GM23338 (cell line): ENCODE results near the gene SART1. TPM values are rescaled to one million over a fixed set of nuclear protein-coding genes. Genes with fewer than 3 reads are reported as not detected.

Experiments
- ATAC-seq: fragments of 200-7000 bp; cut with Tn5 transposase; 3 replicates; pipeline ENCODE4 v1.9.1; 2020
- DNase-seq: peaks from one replicate; pipeline ENCODE4 v3.0.0-alpha.2; 2015; ENCODE audit warnings: low spot score
- H2AFZ ChIP-seq: fragments of 200-600 bp; sonication (generic); 2 replicates; pipeline ENCODE4 v1.8.0; 2016; ENCODE audit warnings: antibody characterized with exemption, mild to moderate bottlenecking, moderate library complexity
- H3F3A ChIP-seq: fragments of 200-600 bp; sonication (generic); replicated peaks from 2 replicates; pipeline ENCODE4 v1.8.0; 2017; ENCODE audit warnings: antibody characterized with exemption, mixed run types, low read depth
- H3K27ac ChIP-seq: fragments of 200-600 bp; sonication (generic); 2 replicates; pipeline ENCODE4 v1.6.1; 2016; ENCODE audit warnings: low read depth
- H3K27me3 ChIP-seq: fragments of 200-600 bp; sonication (generic); 2 replicates; pipeline ENCODE4 v1.8.0; 2016; ENCODE audit warnings: mild to moderate bottlenecking, mixed run types, moderate library complexity; ENCODE audit not compliant: insufficient read depth
- H3K36me3 ChIP-seq: fragments of 200-600 bp; sonication (generic); 2 replicates; pipeline ENCODE4 v1.8.0; 2016; ENCODE audit warnings: mild to moderate bottlenecking; ENCODE audit not compliant: insufficient read depth
- H3K4me1 ChIP-seq: fragments of 200-600 bp; sonication (generic); 2 replicates; pipeline ENCODE4 v1.8.0; 2016; ENCODE audit warnings: mild to moderate bottlenecking, moderate library complexity; ENCODE audit not compliant: insufficient read depth
- H3K4me2 ChIP-seq: fragments of 200-600 bp; sonication (generic); 2 replicates; pipeline ENCODE4 v1.7.1; 2017; ENCODE audit warnings: mixed run types
- H3K4me3 ChIP-seq: fragments of 200-600 bp; sonication (generic); 2 replicates; pipeline ENCODE4 v1.6.1; 2016; ENCODE audit warnings: mixed run types
- H3K79me2 ChIP-seq: fragments of 200-600 bp; sonication (generic); replicated peaks from 2 replicates; pipeline ENCODE4 v1.8.0; 2017; ENCODE audit warnings: mild to moderate bottlenecking; ENCODE audit not compliant: insufficient read depth
- H3K9me2 ChIP-seq: fragments of 200-600 bp; sonication (generic); 2 replicates; pipeline ENCODE4 v1.8.0; 2017; ENCODE audit not compliant: insufficient read depth
- H4K20me1 ChIP-seq: fragments of 200-600 bp; sonication (generic); replicated peaks from 2 replicates; pipeline ENCODE4 v1.8.0; 2017; ENCODE audit warnings: mild to moderate bottlenecking; ENCODE audit not compliant: insufficient read depth
- H3K27ac Mint-ChIP-seq: 2 replicates; pipeline ENCODE4 v1.8.0; 2020; ENCODE audit warnings: inconsistent platforms, mild to moderate bottlenecking, moderate library complexity, mixed read lengths
- H3K27me3 Mint-ChIP-seq: 3 replicates; pipeline ENCODE4 v1.8.0; 2022; ENCODE audit warnings: low read depth, mild to moderate bottlenecking, moderate library complexity, mixed read lengths, inconsistent platforms; ENCODE audit not compliant: insufficient read depth, poor library complexity
- H3K36me3 Mint-ChIP-seq: 3 replicates; pipeline ENCODE4 v1.8.0; 2021; ENCODE audit warnings: low read depth, mild to moderate bottlenecking, inconsistent platforms, moderate library complexity, mixed read lengths
- H3K4me1 Mint-ChIP-seq: 3 replicates; pipeline ENCODE4 v1.8.0; 2020; ENCODE audit warnings: mild to moderate bottlenecking, inconsistent platforms, mixed read lengths
- H3K4me3 Mint-ChIP-seq: 3 replicates; pipeline ENCODE4 v1.8.0; 2021; ENCODE audit warnings: moderate library complexity, mild to moderate bottlenecking, inconsistent platforms, mixed read lengths
- H3K9me3 Mint-ChIP-seq: 3 replicates; pipeline ENCODE4 v1.8.0; 2020; ENCODE audit warnings: moderate library complexity, mild to moderate bottlenecking, inconsistent platforms, mixed read lengths
- CTCF ChIP-seq, 2 experiments: fragments of 200-600 bp in 1 of 2; sonication (generic) in 1 of 2; conservative IDR thresholded peaks; 2 replicates each; pipeline versions ENCODE4 v1.5.1 to v1.6.1; 2016 to 2017; ENCODE audit warnings: antibody characterized with exemption in 2 of 2, low read depth in 2 of 2, mild to moderate bottlenecking in 2 of 2, moderate library complexity in 1 of 2
- JUNB ChIP-seq: IDR thresholded peaks from one replicate; pipeline ENCODE4 v1.6.1; 2016; ENCODE audit warnings: antibody characterized with exemption; ENCODE audit not compliant: unreplicated experiment
- POLR2AphosphoS5 ChIP-seq: IDR thresholded peaks from 2 replicates; pipeline ENCODE4 v1.6.1; 2016; ENCODE audit warnings: antibody characterized with exemption, low read depth
- STAT1 ChIP-seq: IDR thresholded peaks from one replicate; pipeline ENCODE4 v1.6.1; 2016; ENCODE audit warnings: antibody characterized with exemption; ENCODE audit not compliant: unreplicated experiment
- polyA plus RNA-seq: library from polyadenylated mRNA; unstranded; fragments of >200 nt; fragmentation: Nextera tagmentation; extraction: Ambion mirVana; gene quantifications from 2 replicates; pipeline ENCODE4 v1.2.1, GENCODE V29; 2016
- total RNA-seq: library from RNA; depleted of rRNA; stranded (reverse); fragments of >200 nt; shearing (Covaris generic); gene quantifications from 2 replicates; pipeline ENCODE4 v1.2.3, GENCODE V29; 2014
- TF ChIP-seq, protein P1 (sequence below): fragments of 250-450 bp; sonication (Bioruptor Pico); IDR thresholded peaks from 2 replicates; pipeline ENCODE4 v1.5.0; 2020; ENCODE audit warnings: mild to moderate bottlenecking, moderate library complexity

Gene SART1
- total and polyA plus RNA-seq, 2 experiments from 2014 or later: 43.9 to 91.0 TPM

DNA sequence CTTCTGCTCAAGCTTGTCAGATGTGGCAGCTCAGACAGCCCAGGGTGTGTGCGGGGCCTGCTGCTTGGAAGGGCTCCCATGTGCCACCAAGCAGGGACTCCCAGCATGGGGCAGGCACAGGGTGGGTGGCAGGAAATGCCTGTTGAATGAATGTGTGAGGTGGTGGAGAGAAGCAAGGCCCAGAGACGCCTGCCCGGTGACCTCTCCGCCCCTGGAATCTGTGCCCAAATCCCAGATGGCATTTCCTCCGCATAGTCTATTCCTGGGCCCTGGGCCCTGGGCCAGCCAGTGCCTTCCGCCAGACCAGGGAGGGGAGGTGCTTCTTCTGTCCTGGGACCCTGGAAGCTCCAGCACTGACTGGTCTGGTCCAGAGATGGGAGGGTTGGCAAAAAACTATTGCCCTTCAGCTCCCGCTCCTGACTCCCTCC, 53.9 kb downstream of the SART1 start (continued):
- TF ChIP-seq, protein P1, sequence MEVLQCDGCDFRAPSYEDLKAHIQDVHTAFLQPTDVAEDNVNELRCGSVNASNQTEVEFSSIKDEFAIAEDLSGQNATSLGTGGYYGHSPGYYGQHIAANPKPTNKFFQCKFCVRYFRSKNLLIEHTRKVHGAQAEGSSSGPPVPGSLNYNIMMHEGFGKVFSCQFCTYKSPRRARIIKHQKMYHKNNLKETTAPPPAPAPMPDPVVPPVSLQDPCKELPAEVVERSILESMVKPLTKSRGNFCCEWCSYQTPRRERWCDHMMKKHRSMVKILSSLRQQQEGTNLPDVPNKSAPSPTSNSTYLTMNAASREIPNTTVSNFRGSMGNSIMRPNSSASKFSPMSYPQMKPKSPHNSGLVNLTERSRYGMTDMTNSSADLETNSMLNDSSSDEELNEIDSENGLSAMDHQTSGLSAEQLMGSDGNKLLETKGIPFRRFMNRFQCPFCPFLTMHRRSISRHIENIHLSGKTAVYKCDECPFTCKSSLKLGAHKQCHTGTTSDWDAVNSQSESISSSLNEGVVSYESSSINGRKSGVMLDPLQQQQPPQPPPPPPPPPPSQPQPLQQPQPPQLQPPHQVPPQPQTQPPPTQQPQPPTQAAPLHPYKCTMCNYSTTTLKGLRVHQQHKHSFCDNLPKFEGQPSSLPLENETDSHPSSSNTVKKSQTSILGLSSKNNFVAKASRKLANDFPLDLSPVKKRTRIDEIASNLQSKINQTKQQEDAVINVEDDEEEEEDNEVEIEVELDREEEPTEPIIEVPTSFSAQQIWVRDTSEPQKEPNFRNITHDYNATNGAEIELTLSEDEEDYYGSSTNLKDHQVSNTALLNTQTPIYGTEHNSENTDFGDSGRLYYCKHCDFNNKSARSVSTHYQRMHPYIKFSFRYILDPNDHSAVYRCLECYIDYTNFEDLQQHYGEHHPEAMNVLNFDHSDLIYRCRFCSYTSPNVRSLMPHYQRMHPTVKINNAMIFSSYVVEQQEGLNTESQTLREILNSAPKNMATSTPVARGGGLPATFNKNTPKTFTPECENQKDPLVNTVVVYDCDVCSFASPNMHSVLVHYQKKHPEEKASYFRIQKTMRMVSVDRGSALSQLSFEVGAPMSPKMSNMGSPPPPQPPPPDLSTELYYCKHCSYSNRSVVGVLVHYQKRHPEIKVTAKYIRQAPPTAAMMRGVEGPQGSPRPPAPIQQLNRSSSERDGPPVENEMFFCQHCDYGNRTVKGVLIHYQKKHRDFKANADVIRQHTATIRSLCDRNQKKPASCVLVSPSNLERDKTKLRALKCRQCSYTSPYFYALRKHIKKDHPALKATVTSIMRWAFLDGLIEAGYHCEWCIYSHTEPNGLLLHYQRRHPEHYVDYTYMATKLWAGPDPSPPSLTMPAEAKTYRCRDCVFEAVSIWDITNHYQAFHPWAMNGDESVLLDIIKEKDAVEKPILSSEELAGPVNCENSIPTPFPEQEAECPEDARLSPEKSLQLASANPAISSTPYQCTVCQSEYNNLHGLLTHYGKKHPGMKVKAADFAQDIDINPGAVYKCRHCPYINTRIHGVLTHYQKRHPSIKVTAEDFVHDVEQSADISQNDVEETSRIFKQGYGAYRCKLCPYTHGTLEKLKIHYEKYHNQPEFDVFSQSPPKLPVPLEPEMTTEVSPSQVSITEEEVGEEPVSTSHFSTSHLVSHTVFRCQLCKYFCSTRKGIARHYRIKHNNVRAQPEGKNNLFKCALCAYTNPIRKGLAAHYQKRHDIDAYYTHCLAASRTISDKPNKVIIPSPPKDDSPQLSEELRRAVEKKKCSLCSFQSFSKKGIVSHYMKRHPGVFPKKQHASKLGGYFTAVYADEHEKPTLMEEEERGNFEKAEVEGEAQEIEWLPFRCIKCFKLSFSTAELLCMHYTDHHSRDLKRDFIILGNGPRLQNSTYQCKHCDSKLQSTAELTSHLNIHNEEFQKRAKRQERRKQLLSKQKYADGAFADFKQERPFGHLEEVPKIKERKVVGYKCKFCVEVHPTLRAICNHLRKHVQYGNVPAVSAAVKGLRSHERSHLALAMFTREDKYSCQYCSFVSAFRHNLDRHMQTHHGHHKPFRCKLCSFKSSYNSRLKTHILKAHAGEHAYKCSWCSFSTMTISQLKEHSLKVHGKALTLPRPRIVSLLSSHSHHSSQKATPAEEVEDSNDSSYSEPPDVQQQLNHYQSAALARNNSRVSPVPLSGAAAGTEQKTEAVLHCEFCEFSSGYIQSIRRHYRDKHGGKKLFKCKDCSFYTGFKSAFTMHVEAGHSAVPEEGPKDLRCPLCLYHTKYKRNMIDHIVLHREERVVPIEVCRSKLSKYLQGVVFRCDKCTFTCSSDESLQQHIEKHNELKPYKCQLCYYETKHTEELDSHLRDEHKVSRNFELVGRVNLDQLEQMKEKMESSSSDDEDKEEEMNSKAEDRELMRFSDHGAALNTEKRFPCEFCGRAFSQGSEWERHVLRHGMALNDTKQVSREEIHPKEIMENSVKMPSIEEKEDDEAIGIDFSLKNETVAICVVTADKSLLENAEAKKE (CRISPR knock-in tag): no peak

DNA sequence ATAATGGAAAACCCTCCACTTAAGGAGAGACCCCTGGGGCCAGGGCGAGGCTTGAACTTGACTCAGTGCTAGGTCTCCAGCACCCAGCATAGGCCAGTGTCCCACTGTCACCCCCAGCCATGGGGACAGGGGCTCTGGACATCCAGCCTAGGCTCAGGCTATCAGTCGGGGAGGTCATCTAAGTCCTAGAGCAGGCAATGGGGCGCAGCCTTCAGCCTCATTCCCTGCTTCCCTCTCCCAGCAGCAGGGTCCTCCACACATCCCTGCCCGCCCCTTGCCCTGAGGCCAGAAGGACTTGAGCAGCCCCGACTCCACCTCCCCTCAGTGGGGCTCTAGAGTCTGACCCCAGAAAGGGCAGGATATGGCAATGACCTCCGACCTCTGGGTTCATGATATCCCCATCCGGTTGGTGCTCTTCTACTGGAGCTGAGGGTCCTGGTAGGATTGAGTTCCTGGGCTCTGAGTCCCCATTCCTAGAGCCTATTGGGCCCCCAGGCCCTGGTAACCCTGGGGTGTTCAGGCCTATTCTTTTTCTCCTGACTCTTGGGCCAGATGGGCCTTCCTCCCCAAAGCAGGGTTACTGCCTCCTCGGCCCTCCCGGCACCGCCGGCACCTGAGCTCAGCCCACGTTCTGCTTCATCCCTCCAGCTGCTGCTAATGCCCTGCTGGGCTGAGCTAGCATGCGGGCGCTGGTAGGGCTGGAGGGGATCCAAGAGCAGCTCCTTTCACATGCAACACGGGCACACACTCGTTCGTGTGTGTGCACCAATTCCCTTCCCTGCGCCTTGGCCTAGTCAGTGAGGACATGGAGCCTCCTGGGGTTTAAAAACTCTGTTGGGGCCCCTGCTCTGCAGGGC, 54.6 kb downstream of the SART1 start:
- no peak overlapping the region for H3K27ac Mint-ChIP-seq
- Histone ChIP-seq H3F3A (0 out of 2 replicates have a peak, but pooled peaks cover 3% of the 10 kb centered on the region), H3K27me3 (peaks cover 18% of the 10 kb centered on the region), H4K20me1 (no peaks in the 10 kb centered on the region), H3K27ac (no peak overlapping the region), H2AFZ (no peak overlapping the region), H3K79me2 (no peaks in the 10 kb centered on the region), H3K4me3 (no peak overlapping the region), H3K36me3 (no peaks in the 10 kb centered on the region), H3K4me2 (no peak overlapping the region), H3K9me2 (no peaks in the 10 kb centered on the region), H3K4me1 (no peaks in the 10 kb centered on the region)
- ATAC-seq: no peak
- no peak for TF ChIP-seq STAT1
- TF ChIP-seq CTCF (conservative IDR thresholded peaks at IDR 0.05; ENCODE audit: low read depth in 2 of 2): no peak
- no peak for TF ChIP-seq JUNB
- no peak for TF ChIP-seq POLR2AphosphoS5
- no peaks in the 10 kb centered on the region for H3K36me3 Mint-ChIP-seq
- no peak overlapping the region for H3K4me3 Mint-ChIP-seq
- no peaks in the 10 kb centered on the region for H3K9me3 Mint-ChIP-seq
- no peak for DNase-seq
- H3K27me3 Mint-ChIP-seq: peaks cover 13% of the 10 kb centered on the region
- no peaks in the 10 kb centered on the region for H3K4me1 Mint-ChIP-seq
